ENCODE results near the gene CASTOR1.

CASTOR1 gene

DNA sequence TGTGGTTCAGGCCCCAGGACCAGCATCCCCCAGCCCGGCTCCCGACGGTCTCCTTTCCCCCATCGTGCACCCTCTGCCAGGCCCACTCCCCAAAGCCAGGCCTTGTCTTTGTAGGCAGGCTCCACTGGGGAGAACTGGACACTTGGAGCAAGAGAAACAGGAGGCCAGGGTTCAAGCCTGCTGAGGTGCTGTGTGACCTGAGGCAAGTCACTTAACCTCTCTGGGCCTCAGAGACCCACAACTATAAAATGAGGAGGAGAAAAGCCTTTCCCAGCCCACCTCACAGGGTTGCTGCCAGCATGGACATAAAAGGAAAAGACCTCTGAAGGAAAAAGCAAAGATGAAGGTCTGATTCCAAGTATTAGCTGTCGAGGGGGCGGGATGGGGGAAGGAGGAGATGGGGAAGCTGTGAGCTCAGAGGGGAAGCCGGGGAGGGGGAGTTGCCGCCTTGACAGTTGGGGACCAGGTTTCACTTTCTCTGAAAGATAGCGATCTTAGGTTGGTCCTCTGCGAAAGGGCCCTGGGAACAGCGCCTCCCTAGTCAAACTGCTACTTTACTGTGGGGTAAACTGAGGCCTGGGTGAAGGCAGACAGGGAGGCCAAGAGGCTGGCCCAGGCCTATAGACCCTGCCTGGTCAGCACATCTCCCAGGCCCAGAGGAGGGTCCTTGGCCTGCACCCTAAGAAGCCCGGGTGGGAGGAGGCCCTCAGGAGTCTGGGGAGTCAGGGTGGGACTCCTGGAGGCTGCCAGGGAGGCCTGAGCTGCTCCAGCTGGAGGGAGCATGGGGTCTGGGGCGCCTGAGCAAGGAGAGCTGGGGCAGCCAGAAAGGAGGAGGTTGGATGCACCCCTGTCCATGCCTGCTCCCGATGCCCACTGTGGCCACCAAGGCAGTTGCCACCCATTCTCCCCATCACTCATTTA, 21.7 kb downstream of the CASTOR1 start:
- DNase-seq (ENCODE audit: low read depth, low spot score), result no peak
- H3K27ac ChIP-seq, result no peak overlapping the region

DNA sequence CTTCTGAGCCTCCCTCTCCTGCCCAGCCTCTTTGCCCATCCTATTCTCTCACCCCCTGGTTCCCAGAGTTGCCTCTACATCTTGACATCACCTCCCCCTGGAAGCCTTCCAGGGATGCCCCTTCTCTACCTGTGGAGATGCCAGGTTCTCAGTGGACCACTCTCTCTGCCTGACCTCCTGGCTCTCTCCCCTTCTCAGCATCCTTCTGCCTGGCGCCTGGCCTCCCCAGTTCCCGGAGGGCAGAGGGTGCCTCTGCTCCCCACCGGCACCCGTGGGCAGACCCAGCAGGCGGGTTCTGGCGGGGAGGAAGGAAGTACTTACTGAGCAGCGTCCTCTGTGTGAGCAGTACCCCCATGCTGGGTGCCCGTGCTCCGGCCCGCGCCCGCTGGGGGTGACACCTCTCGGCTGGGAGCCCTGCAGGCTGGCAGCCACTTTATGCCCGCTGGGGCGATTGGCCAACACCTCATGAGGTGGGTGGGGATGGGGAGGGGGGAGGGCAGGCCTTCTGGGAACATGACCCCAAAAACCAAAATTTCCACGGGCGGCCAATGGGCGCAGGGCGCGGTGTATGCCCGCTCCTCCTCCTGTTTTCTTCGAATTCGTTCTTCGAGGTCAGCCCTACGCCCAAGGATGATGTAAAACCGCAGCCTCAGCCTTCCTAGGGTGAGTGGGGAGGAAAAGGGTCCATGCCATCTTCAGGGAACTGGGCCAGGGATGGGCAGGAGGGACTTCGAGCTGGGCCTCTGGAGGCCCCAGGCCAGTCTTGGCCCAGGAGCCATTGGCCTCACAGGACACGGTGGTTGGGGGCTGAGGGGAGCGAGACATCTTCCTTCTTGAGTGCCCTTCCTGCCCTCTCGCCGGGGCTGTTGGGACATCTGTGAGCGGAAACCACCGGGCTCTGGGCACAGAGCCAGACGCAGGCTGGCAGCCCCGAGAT, 22.6 kb downstream of the CASTOR1 start, which contains the start of gene OSM:
Gene OSM (minus strand): TSS at position 407 of the 937 bp plus-strand sequence. CDS start 52 bp downstream, at position 355.
- no peak for DNase-seq (ENCODE audit: low read depth, low spot score)
- H3K27ac ChIP-seq, result no peak within 1 kb of the TSS

DNA sequence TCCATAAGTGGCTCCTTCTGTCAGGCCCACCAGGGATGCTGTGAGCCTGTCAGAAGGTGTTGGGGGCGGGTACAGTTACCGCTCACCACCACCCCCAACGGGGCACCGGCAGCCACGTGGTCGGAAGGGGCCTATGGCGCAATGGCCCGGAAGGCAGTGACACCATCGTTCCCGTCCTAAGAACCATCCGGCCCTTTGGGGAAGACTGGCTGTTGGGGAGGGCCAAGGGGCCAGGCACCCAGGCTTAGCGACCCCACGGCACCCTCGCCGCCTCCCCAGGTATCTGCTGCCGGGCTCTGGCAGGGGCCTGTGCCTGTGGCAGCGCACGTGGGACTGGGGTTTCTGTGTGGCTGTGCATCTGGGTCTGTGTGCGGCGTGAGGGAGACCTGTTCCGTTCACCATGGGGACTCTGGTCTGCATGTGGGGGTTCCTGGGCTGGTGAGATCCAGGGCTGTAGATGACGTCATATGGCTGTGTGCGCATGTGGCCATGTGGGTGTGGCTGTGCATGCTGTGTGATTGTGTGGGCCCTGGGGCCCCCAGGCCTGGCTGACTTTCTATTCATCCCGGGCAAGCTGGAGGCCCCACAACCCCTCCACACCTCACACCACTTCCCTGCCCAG, 23.4 kb downstream of the CASTOR1 start:
- DNase-seq (ENCODE audit: low read depth, low spot score), result no peak
- H3K27ac ChIP-seq, result no peak overlapping the region

- no peak overlapping the region for H3K27ac ChIP-seq
- no peak for DNase-seq (ENCODE audit: low read depth, low spot score)
Measured at GRCh38 chr22:30265131-30265720, 24.1 kb downstream of the CASTOR1 start.

DNA sequence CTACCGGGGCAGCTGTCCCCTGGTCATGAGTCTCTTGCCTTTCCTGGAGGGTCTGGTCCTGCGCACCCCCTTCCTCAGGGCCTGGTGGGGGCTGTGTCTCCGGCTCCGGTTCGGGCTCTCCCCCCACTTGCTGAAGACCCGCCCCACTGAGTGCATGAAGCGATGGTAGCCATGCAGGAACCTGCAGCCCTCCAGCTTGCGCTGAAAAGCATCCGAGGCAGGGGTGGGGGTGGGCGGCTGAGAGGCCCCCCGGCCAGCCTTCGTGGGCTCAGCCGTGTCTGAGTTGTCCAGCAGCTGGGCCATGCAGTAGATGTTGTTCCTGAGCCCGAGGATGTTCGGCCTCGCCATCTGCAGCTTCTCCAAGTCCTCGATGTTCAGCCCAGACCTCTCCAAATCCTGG, 25.4 kb downstream of the CASTOR1 start:
- no peak overlapping the region for H3K27ac ChIP-seq
- DNase-seq (ENCODE audit: low read depth, low spot score), result no peak

DNA sequence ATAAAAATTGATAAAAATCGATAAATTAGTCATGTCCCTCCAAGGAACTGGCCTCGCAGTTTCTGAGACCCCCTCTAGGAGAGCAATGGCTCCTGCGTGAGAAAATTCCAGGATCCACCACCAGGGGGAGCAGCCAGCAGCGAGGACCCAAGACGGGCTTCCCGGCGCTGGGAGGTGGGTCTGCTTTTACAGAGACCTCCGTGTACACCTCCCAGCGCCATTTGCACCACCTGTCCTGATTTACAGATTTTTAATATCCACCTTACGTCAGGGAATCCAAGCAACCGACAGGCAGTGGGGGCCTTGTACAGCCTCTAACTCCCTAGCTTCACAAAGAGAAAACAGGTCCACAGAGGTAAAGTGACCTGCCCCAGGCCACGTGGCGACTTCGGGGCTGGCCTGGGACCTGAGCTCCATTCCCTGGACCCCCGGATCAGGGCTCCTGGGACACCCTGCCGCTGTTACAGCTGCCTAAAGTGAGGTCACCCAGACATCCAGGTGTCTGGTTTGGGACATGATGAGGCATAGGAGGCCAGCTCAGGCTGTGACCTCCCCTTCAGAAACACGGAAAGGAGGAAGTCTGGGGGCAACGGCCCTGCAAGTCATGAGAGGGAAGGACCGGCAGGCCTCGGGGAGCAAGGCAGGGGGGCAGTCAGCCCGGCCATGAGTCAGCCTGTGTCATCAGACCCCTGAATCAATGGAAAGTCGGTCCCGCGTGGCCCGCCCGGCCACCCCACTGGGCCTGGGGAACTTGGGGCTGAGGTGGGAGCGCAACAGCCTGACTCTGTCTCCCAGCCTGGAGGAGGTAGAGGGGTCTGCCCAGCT, 26.2 kb downstream of the CASTOR1 start:
- H3K27ac ChIP-seq, result no peak overlapping the region
- no peak for DNase-seq (ENCODE audit: low read depth, low spot score)

DNA sequence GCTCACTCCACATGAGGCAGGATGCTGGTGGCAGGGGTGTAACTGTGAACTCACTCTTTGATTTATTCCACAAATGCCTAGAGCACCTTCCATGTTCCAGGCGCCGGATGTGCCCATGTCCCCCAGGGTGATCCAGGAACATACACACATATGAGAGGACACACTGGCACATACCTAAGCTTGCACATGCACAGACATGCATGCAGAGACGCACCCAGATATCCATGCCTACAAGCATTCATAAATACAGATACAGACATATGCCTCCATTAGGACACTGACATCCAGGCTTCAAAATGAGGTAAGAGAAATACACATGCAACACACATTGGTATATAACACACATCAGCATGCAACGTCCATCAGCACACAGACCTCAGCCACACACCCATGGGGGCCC, 27.2 kb downstream of the CASTOR1 start:
- no peak overlapping the region for H3K27ac ChIP-seq

DNA sequence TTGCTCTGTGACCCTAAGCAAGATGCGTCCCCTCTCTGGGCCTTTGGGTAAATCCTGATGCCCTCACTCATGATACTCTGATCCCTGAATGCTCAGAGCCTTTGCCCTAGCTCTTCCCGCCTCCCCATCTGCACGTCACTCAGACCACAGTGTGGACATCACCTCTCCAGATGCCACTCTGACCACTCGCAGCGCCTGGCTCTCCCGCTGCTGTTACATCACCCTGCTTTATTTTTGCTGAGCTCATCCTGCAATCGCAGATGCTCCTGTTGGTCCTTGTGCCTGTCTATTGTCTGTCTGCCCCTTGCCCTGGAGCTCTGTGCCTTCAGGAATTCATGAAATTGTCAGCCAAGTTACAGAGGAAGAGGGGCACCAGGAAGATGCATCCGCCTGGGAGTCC, 28.2 kb downstream of the CASTOR1 start:
- H3K27ac ChIP-seq, result no peak overlapping the region

More for the DNA sequence above, 27.2 kb downstream of the CASTOR1 start:
- DNase-seq (ENCODE audit: low read depth, low spot score), result peak; percentile 24

GRCh38 chr22:30260682-30261081, 28.6 kb downstream of the CASTOR1 start:
- H3K27ac ChIP-seq, result no peak overlapping the region
- no peak for DNase-seq (ENCODE audit: low read depth, low spot score)

More for the DNA sequence above, 28.2 kb downstream of the CASTOR1 start:
- DNase-seq (ENCODE audit: low read depth, low spot score), result no peak

- no peak overlapping the region for H3K27ac ChIP-seq
- no peak for DNase-seq (ENCODE audit: low read depth, low spot score)
Measured at GRCh38 chr22:30260276-30260675, 29.0 kb downstream of the CASTOR1 start.

DNA sequence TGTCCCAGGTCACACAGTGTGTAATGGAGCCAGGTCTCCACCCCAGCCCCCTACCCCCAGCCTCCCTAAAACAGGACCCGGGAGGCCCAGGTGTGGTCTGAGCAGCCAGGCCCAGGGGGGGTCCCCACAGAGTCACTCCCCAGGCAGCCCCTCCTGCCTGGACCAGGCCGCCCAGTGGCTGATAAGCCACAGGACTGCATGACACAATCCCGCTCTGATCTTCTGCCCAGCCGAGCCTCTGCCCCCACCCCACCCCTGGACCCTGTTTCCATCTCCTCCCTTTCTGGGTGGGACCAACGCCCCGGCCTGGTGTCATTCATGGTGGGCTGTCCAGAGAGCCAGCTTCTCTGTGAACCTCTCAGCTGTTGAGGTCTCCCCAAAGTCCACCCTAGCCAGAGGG, 35.0 kb downstream of the CASTOR1 start:
- no peak for DNase-seq (ENCODE audit: low read depth, low spot score)
- no peak overlapping the region for H3K27ac ChIP-seq

DNA sequence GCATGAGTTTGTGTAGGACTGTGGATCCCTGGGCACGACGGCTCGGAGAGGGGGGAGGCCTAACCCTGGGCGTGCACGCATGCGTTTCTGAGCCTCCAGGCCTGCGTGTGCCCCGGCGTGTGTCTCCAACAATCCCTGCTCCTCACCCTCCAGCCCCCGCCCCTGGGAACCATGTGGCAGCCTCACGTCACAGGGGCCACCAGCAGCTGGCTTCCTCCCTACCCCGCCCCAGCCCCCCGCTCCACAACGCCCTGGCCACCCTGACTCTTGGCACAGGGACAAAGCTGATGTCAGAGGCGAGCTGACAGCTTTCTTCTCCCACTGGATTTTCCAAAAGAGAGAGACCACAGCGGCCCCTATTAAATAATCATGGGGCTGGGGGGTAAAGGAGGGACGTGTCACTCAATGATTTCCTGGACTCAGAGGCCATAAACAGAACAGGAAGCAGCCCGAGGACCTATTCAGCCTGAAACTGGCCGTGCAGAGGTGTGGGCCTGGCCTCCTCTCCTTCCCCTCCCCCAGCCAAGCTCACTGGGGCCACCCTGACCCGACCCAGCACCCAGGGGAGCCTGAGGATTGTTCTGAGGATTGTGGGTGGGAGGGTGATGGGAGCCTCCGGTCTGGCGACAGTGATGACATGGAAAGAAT, 36.0 kb downstream of the CASTOR1 start:
- DNase-seq (ENCODE audit: low read depth, low spot score), result no peak
- no peak overlapping the region for H3K27ac ChIP-seq

GRCh38 chr22:30252411-30253204, 36.7 kb downstream of the CASTOR1 start:
- no peak overlapping the region for H3K27ac ChIP-seq
- DNase-seq (ENCODE audit: low read depth, low spot score), result no peak

- DNase-seq (ENCODE audit: low read depth, low spot score), result no peak
- no peak overlapping the region for H3K27ac ChIP-seq
Measured at GRCh38 chr22:30251711-30252110, 37.6 kb downstream of the CASTOR1 start.

DNA sequence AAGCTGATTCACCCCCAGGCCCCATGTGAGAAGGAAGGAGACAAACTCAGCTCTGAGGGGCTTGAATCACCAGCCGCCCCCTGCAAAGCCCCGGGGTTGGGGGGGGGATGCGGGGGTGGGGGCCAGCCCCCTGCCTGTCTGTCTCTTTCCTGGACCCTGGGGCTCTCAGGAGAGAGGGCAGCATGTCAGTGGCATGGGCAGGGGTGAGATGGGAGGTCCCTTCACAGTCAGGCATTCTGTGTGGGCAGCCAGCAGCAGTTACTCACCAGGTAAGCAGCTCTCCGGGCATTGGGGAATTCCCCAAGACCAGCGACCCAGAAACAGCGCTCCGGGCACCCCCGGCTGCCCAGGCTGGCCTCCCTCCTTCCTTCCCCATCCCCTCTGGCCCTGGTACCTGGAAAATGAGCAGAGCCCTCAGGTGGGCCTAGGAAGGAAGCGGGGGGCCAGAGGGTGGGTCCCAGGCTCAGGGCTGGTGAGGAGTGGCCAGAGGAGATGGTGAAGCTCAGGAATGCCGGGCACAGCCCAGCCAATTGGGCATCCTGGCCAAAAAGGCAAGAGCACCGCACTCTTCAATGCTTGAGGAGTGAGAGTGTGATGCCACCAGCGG, 38.5 kb downstream of the CASTOR1 start:
- no peak overlapping the region for H3K27ac ChIP-seq
- DNase-seq (ENCODE audit: low read depth, low spot score), result peak; percentile 40

GRCh38 chr22:30250039-30250565, 39.2 kb downstream of the CASTOR1 start:
- no peak overlapping the region for H3K27ac ChIP-seq
- DNase-seq (ENCODE audit: low read depth, low spot score), result no peak

Measured in epithelial cell of prostate (primary cell).